ENCODE results near the gene MAFG.

DNA sequence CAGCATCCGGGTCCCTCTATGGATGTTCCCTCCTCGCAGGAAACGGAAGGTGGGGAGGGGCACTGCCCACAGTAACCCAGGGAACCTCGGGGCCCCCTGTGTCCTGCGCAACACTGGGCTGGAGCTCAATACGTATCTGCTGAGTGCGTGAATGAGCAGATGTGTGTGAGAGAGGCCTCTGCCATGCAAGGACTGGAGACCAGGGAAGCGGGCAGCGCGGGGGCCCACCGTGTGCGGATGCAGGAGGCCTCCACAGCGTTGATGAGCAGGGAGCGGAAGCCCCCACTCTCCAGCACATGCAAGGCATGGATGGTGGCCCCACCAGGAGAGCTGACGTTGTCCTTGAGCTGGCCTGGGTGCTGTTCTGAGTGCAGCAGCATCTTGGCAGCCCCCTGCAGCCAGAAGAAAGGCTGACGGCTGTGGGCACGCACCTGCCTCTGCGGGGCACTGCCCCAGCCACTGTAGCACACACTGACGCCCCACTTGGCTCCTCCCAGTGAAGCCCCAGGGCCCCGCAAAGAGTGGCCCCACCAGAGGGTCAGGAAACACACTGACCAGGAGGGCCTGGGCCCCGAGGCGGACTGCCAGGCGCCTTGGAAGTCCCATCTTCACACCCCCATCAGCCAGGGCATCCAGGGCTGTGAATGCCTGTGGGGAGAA lies 6.7 kb upstream of the MAFG start:
- TF ChIP-seq NFATC3 (CRISPR knock-in tag; IDR thresholded peaks at IDR 0.05) (no peak), YY1 (IDR thresholded peaks at IDR 0.05; ENCODE audit: insufficient read depth, insufficient replicate concordance, low read depth, low read length) (no peak), TAF15 (IDR thresholded peaks at IDR 0.05; ENCODE audit: low read depth, low read length, poor library complexity, severe bottlenecking) (no peak), PREB (CRISPR knock-in tag; IDR thresholded peaks at IDR 0.05) (no peak), EP300 (IDR thresholded peaks at IDR 0.05; ENCODE audit: low read depth in 2 of 2, low read length in 2 of 2) (no peak), EP300 (CRISPR knock-in tag; IDR thresholded peaks at IDR 0.05; ENCODE audit: borderline replicate concordance) (no peak), POLR2A (IDR thresholded peaks at IDR 0.05; ENCODE audit: insufficient read depth in 1 of 2, low read depth in 2 of 2, low read length in 2 of 2) (no peak), LRRFIP1 (CRISPR knock-in tag; conservative IDR thresholded peaks at IDR 0.05) (no peak)
- TF ChIP-seq, protein P1, sequence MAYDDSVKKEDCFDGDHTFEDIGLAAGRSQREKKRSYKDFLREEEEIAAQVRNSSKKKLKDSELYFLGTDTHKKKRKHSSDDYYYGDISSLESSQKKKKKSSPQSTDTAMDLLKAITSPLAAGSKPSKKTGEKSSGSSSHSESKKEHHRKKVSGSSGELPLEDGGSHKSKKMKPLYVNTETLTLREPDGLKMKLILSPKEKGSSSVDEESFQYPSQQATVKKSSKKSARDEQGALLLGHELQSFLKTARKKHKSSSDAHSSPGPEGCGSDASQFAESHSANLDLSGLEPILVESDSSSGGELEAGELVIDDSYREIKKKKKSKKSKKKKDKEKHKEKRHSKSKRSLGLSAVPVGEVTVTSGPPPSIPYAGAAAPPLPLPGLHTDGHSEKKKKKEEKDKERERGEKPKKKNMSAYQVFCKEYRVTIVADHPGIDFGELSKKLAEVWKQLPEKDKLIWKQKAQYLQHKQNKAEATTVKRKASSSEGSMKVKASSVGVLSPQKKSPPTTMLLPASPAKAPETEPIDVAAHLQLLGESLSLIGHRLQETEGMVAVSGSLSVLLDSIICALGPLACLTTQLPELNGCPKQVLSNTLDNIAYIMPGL (CRISPR knock-in tag; IDR thresholded peaks at IDR 0.05; ENCODE audit: borderline replicate concordance in 1 of 2, low read depth in 1 of 2) = no peak
- TF ChIP-seq, protein P2, sequence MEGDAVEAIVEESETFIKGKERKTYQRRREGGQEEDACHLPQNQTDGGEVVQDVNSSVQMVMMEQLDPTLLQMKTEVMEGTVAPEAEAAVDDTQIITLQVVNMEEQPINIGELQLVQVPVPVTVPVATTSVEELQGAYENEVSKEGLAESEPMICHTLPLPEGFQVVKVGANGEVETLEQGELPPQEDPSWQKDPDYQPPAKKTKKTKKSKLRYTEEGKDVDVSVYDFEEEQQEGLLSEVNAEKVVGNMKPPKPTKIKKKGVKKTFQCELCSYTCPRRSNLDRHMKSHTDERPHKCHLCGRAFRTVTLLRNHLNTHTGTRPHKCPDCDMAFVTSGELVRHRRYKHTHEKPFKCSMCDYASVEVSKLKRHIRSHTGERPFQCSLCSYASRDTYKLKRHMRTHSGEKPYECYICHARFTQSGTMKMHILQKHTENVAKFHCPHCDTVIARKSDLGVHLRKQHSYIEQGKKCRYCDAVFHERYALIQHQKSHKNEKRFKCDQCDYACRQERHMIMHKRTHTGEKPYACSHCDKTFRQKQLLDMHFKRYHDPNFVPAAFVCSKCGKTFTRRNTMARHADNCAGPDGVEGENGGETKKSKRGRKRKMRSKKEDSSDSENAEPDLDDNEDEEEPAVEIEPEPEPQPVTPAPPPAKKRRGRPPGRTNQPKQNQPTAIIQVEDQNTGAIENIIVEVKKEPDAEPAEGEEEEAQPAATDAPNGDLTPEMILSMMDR (CRISPR knock-in tag; IDR thresholded peaks at IDR 0.05) = no peak

All from HepG2 (cell line).